Epithelial cell of prostate (primary cell): ENCODE results near the gene SPATC1L.
"Not testable (repeated sequence)": the region's sequence is repeated elsewhere in the genome, so short reads cannot be mapped to it uniquely, and the experiment has no call there.

Experiments used
- DNase-seq: peaks from one replicate; pipeline ENCODE4 v3.0.0-alpha.2; 2011; ENCODE audit warnings: low read depth, low spot score
- H3K27ac ChIP-seq: fragments of 450-650 bp; 2 replicates; pipeline ENCODE4 v1.5.1; 2017; ENCODE audit warnings: mild to moderate bottlenecking

SPATC1L gene

DNA sequence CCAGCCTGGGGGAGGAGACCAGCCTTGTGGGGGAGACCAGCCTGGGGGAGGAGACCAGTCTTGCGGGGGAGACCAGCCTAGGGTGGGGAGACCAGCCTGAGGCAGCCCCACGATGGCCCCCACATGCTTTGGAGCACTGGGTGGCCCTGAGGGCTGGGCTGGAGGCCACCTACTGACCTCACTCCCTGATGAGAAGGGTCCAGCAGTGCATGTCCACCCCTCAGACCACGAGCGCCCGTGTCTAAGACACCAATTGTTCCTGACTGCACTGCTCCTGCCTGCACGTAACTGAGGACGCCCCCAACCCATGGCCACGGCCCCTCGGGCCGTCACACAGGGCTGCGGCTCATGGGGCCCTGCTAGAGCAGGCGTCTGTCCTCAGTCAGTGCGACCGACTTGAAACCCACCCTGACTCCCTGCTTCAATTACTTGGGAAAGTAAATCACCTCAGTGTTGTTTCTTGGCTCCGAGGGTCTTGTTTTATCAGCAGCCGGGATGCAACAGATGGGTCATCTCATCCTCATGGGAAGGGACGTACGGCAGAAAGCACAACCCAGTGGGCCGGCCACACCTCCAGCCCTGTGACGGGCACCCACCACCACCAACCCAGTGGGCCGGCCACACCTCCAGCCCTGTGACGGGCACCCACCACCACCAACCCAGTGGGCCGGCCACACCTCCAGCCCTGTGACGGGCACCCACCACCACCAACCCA is at the start of gene SPATC1L:
Gene SPATC1L (minus strand): TSS at position 550 of the 715 bp plus-strand sequence. CDS start 1,643 bp downstream, outside the sequence.
- H3K27ac ChIP-seq: peak within 1 kb of the TSS; percentile 40
- peak; percentile 12 for DNase-seq

- peak overlapping the region; percentile 46 for H3K27ac ChIP-seq
Observed at GRCh38 chr21:46229923-46230260, 45.6 kb upstream of the SPATC1L start.

GRCh38 chr21:46229133-46229922 is 45.1 kb upstream of the SPATC1L start:
- no peak for DNase-seq
- peak overlapping the region; percentile 46 for H3K27ac ChIP-seq

More at GRCh38 chr21:46229923-46230260, 45.6 kb upstream of the SPATC1L start:
- DNase-seq: no peak

- peak; percentile 86 for DNase-seq
- peak within 1 kb of the TSS; percentile 60 for H3K27ac ChIP-seq
Observed at GRCh38 chr21:46228345-46229051, 44.2 kb upstream of the SPATC1L start, which contains the start of gene LSS. Gene LSS, minus strand, starts transcription at chr21:46228774. Its CDS starts 29 bp downstream, at chr21:46228745.

- peak overlapping the region; percentile 60 for H3K27ac ChIP-seq
- no peak for DNase-seq
Observed at GRCh38 chr21:46227811-46228344, 43.6 kb upstream of the SPATC1L start.

GRCh38 chr21:46226920-46227599 is 42.8 kb upstream of the SPATC1L start:
- DNase-seq: no peak
- peak overlapping the region; percentile 60 for H3K27ac ChIP-seq

DNA sequence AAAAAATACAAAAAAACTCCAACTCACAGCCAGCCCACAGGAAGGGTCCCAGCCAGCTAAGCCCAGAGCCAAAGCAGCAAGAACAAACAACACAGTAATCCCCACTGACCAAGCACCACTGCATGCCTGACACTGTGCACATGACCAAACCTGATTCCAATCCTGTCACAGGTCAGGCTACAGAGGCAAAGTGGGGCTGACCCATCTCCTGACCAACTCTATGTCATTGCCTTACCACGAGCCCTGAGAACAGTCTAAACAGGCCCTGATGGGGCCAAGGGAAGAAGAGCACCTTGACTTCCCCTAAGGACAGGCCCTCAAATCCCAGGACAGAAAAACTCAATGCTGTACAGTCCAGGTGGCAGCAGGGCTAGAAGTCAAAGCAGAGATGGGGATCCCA is 41.9 kb upstream of the SPATC1L start:
- DNase-seq: no peak
- H3K27ac ChIP-seq: peak overlapping the region; percentile 60

DNA sequence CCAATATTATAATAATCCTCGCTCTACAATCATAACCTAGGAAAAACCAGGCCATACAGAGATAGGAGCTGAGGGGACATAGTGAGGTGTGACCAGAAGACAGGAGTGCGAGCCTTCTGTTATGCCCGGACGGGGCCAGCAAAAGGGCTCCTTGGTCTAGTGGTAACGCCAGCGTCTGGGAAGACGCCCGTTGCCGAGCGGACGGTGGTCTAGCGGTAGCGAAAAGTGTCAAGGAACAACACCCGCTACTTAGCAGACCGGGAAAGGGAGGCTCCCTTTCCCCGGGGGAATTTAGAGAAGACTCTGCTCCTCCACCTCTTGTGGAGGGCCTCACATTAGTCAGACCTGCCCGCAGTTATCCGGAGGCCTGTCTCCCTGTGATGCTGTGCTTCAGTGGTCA is 39.4 kb upstream of the SPATC1L start:
- not testable (repeated sequence) for H3K27ac ChIP-seq, DNase-seq

GRCh38 chr21:46223217-46223616 is 39.0 kb upstream of the SPATC1L start:
- H3K27ac ChIP-seq: no peak overlapping the region
- DNase-seq: no peak

DNA sequence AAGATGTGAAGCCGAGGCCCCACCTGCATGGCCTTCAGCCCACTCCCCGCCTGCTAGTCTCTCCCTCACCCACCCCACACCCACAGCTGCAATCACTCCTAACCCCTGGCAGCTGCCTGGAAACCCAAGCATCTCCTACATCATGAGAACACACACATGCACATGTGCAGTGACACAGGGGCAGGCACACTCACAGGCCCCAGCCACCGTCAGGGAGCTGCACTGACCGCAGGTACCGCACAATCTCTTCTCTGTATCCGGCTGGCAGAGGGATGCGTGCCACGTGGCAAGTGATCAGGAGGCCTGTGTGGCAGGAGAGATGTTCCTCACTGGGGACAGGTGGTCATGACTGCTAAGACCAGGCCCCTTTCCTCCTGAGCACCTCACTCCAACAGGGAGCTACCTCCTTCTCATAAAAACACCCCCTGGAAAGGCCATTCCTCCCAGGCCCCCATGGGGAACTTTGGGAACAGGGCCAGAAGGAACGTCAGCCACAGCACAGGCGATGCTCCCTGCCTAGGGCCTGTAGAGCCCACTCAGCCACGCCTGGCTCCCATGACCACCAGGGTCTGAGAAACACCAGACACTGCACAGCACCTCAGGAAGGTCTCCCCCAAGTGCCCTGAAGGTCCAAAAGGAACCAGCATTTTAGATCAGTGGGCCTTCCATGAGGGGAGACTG is 38.3 kb upstream of the SPATC1L start:
- no peak for DNase-seq
- no peak overlapping the region for H3K27ac ChIP-seq

- DNase-seq: no peak
Observed at GRCh38 chr21:46221664-46222435, 37.6 kb upstream of the SPATC1L start.

DNA sequence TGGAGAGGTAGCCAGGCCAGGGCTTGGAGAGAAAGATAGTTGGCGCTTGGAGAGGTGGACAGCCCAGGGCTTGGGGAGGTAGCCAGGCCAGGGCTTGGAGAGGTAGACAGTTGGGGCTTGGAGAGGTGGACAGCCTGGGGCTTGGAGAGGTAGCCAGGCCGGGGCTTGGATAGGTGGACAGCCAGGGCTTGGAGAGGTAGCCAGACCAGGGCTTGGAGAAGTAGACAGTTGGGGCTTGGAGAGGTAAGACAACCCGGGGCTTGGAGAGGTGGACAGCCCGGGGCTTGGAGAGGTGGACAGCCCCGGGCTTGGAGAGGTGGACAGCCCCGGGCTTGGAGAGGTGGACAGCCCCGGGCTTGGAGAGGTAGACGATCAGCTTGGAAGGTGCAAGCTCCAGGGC is 36.6 kb upstream of the SPATC1L start:
- DNase-seq: no peak
- no peak overlapping the region for H3K27ac ChIP-seq

More at GRCh38 chr21:46221664-46222435, 37.6 kb upstream of the SPATC1L start:
- no peak overlapping the region for H3K27ac ChIP-seq

DNA sequence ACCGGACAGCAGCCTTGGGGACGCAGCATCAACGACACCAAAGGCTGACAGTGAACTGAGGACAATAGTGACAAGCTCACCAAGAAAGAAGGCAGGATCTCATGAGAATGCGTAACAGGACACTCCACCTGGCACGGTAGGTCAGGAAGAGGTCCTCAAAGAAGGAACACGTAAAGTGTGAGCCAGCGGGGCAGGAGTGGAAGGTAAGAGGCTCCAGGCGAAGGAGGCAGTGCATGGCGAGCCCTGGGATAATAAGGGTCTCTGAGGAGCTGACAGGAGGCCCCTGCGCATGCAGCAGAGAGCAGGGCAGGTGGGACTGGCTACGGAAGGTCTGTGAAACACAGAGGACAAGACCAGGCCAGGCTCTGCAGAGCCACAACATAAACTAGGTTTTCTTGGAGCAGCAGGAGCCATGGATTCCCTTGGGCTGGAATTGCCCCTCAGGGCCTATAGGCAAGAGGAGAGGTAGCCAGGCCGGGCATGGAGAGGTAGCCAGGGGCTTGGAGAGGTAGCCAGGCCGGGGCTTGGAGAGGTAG is 36.1 kb upstream of the SPATC1L start:
- DNase-seq: no peak
- H3K27ac ChIP-seq: no peak overlapping the region

DNA sequence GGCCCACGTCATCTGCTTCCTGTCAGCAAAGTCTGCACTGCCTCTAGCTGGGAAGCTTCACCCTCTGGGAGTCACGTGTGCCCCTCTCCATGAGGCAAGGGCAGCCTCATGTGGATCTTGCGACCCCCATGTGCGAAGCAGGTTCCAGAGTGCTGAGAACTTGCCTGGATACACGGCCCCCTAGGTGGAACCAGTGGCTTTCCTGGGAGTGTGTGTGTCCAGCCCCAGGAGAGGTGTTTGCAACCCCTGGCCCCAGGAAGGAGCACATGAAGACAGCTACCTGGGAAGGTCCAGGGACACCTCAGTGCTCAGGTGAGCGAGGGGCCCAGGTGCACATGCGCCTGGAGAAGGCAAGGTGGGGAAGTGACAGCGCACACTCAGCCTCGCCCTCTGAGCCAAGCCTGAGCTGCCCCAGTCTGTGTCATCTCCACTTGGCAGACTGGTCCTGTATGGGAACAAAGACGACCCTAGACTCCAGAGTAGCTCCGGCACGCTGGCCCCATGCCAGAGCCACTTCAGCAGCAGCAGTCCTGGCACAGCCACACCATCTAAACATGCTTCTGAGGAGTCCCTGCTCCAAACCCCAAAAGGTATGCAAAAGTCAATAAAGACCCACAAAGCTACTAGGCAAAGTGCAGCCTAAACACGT is 35.5 kb upstream of the SPATC1L start:
- no peak for DNase-seq
- no peak overlapping the region for H3K27ac ChIP-seq

- DNase-seq: no peak
- H3K27ac ChIP-seq: no peak overlapping the region
Observed at GRCh38 chr21:46218906-46219590, 34.8 kb upstream of the SPATC1L start.

DNA sequence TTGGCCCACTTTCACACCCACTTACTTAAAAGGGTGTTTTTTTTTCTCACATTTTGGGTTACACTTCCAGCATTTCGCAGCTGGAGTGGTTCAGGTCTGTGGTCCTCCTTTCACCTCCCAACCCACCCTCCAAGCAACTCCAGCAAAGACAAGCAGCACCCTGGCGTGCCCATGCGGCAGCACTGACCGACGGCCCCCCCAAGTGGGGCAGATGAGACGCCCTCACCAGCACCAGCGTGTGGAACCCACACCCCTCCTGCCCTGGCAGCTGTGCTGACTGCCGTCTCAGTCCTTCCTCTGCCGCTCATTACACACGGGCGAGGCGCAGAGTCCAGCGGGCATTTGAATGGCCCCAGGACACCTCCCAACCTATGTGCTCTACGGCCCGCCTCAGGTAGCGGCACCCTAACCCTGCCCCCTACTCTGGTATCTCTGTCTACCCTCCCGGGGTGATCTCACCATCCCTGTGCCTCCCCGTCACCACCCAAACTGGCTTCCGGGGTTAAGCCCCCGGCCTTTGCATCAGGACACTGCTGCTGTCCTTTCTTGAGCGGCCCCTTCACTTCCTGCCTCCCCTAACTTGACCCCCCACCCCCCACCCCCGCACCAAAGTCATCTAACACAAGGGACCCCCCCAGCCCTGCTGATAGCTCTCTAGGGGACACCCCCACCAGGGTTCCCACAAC is 33.4 kb upstream of the SPATC1L start:
- DNase-seq: no peak

More for the DNA sequence above, 33.4 kb upstream of the SPATC1L start:
- no peak overlapping the region for H3K27ac ChIP-seq
